Brain microvascular endothelial cell (primary cell): Measurements from ENCODE around the gene SPATS2L.

Experiments used
- DNase-seq: peaks from one replicate; pipeline ENCODE4 v3.0.0-alpha.2; 2020
- H3K27ac ChIP-seq: fragments of 250-450 bp; sonication (Bioruptor Pico); 2 replicates; pipeline ENCODE4 v1.5.1; 2020; ENCODE audit warnings: mild to moderate bottlenecking, moderate library complexity
- H3K27me3 ChIP-seq: fragments of 250-450 bp; sonication (Bioruptor Pico); replicated peaks from 2 replicates; pipeline ENCODE4 v1.5.1; 2020; ENCODE audit warnings: mild to moderate bottlenecking
- H3K36me3 ChIP-seq: fragments of 250-450 bp; sonication (Bioruptor Pico); replicated peaks from 2 replicates; pipeline ENCODE4 v1.5.1; 2020; ENCODE audit warnings: mild to moderate bottlenecking
- H3K4me3 ChIP-seq: 2 replicates; pipeline ENCODE4 v1.5.1; 2011; ENCODE audit warnings: low read depth, mild to moderate bottlenecking, control low read depth, low read length, moderate library complexity
- CTCF ChIP-seq: IDR thresholded peaks from 2 replicates; pipeline ENCODE4 v1.5.1; 2011; ENCODE audit warnings: low read depth, mild to moderate bottlenecking, moderate library complexity, low read length, control low read depth, inconsistent platforms; ENCODE audit errors: missing control alignments
- in situ Hi-C: cut with HindIII; loops from 2 replicates; pipeline ENCODE4 v1.10.0; 2017; ENCODE audit warnings: low sequenced_read_pairs, low pct_ligation_motif_present

SPATS2L gene

GRCh38 chr2:200324362-200324761 is 17.9 kb downstream of the SPATS2L start:
- Histone ChIP-seq H3K27ac (no peak overlapping the region), H3K4me3 (no peak overlapping the region), H3K27me3 (no peaks in the 10 kb centered on the region), H3K36me3 (no peaks in the 10 kb centered on the region)
- in situ Hi-C loops, result no loop called here
- TF ChIP-seq CTCF, result no peak
- DNase-seq, result no peak

GRCh38 chr2:200329384-200329783 is 22.9 kb downstream of the SPATS2L start:
- H3K27me3 ChIP-seq, result no peaks in the 10 kb centered on the region
- no peak overlapping the region for H3K4me3 ChIP-seq
- no peak overlapping the region for H3K27ac ChIP-seq
- in situ Hi-C loops, result no loop called here
- TF ChIP-seq CTCF, result no peak
- no peak for DNase-seq
- H3K36me3 ChIP-seq, result peaks cover 8% of the 10 kb centered on the region

GRCh38 chr2:200329798-200330197 is 23.3 kb downstream of the SPATS2L start:
- Histone ChIP-seq H3K27me3 (no peaks in the 10 kb centered on the region), H3K36me3 (peaks cover 8% of the 10 kb centered on the region), H3K27ac (no peak overlapping the region), H3K4me3 (no peak overlapping the region)
- in situ Hi-C loops, result no loop called here
- DNase-seq, result no peak
- TF ChIP-seq CTCF, result no peak

- DNase-seq, result no peak
- no peaks in the 10 kb centered on the region for H3K27me3 ChIP-seq
- in situ Hi-C loops, result no loop called here
- H3K36me3 ChIP-seq, result peaks cover 8% of the 10 kb centered on the region
- TF ChIP-seq CTCF, result no peak
- H3K27ac ChIP-seq, result no peak overlapping the region
- no peak overlapping the region for H3K4me3 ChIP-seq
Measured at GRCh38 chr2:200330351-200331060, 24.0 kb downstream of the SPATS2L start.

GRCh38 chr2:200331061-200331400 is 24.5 kb downstream of the SPATS2L start:
- Histone ChIP-seq H3K4me3 (no peak overlapping the region), H3K36me3 (peaks cover 8% of the 10 kb centered on the region), H3K27me3 (no peaks in the 10 kb centered on the region), H3K27ac (no peak overlapping the region)
- DNase-seq, result no peak
- TF ChIP-seq CTCF, result no peak
- in situ Hi-C loops, result no loop called here

GRCh38 chr2:200335657-200336056 is 29.2 kb downstream of the SPATS2L start:
- DNase-seq, result no peak
- Histone ChIP-seq H3K4me3 (no peak overlapping the region), H3K27ac (no peak overlapping the region), H3K36me3 (peaks cover 4% of the 10 kb centered on the region), H3K27me3 (no peaks in the 10 kb centered on the region)
- in situ Hi-C loops, result no loop called here
- no peak for TF ChIP-seq CTCF
